ENCODE data around the gene ZBTB7A. TPM values are rescaled to one million over a fixed set of nuclear protein-coding genes. Genes with fewer than 3 reads are reported as not detected.

Gene ZBTB7A
- total and polyA plus RNA-seq, 2 of the 4 experiments (the other 2 are of a cell fraction) = 3.2 to 10.3 TPM

GRCh38 chr19:4071610-4072009 lies 4.9 kb upstream of the ZBTB7A start:
- Histone ChIP-seq H3K4me2 (ENCODE audit: low read depth, low read length) (no peak overlapping the region), H3K14ac (replicated peaks; ENCODE audit: low read depth, low read length) (no peak overlapping the region), H2AK9ac (replicated peaks; ENCODE audit: low read depth, low read length, poor library complexity) (no peak overlapping the region), H3K36me3 (ENCODE audit: control insufficient read depth, insufficient read depth, low read length) (no peaks in the 10 kb centered on the region), H2BK120ac (ENCODE audit: low read depth, low read length) (no peak overlapping the region), H3K9ac (ENCODE audit: low read depth, low read length) (no peak overlapping the region), H3K9me3 (ENCODE audit: control insufficient read depth, insufficient read depth, low read length) (no peaks in the 10 kb centered on the region), H3K18ac (ENCODE audit: low read depth, low read length) (no peak overlapping the region), H4K20me1 (ENCODE audit: insufficient read depth, low read length) (no peaks in the 10 kb centered on the region), H4K5ac (ENCODE audit: low read depth, low read length) (no peak overlapping the region), H2AFZ (replicated peaks; ENCODE audit: low read length, poor library complexity) (no peak overlapping the region), H2AK5ac (ENCODE audit: low read depth, low read length) (no peak overlapping the region), H3K4ac (ENCODE audit: low read depth, low read length) (no peak overlapping the region), H3K56ac (ENCODE audit: extremely low read depth, insufficient read depth, low read length) (no peak overlapping the region), H4K8ac (ENCODE audit: low read depth in 2 of 2, low read length in 2 of 2) (no peak overlapping the region), H2BK20ac (ENCODE audit: low read depth, low read length) (no peak overlapping the region), H3K79me1 (ENCODE audit: low read depth in 1 of 2, low read length in 2 of 2) (peaks cover 3% of the 10 kb centered on the region in 2 experiments; a peak in 1 of 4 replicates), H2BK5ac (ENCODE audit: low read depth, low read length, poor library complexity, severe bottlenecking) (no peak overlapping the region), H2BK15ac (ENCODE audit: low read depth, low read length) (no peak overlapping the region), H4K91ac (ENCODE audit: insufficient read depth, low read depth, low read length) (no peak overlapping the region), H3K4me3 (ENCODE audit: insufficient read depth, low read depth, low read length) (no peak overlapping the region), H3K9me1 (ENCODE audit: insufficient read depth, low read length) (peaks cover 3% of the 10 kb centered on the region), H3K4me1 (ENCODE audit: control insufficient read depth, insufficient read depth, low read length) (no peaks in the 10 kb centered on the region; the same call in 1 of the 2 replicates), H3K27ac (ENCODE audit: insufficient read depth, low read length) (no peak overlapping the region), H3K27me3 (ENCODE audit: control insufficient read depth, insufficient read depth, low read length) (no peaks in the 10 kb centered on the region), H3K23ac (ENCODE audit: low read depth, low read length) (no peak overlapping the region)
- WGBS, 2 experiments (ENCODE audit: extremely low coverage in 2 of 2, insufficient read length in 1 of 2) = 100% methylated on average over 2 of the region's 3 CpGs; no CpG with 5 or more reads in 1 of the 2 experiments
- no TSS peak for BruUV-seq (replicated peaks)
- TF ChIP-seq CHD1 (IDR thresholded peaks at IDR 0.05; ENCODE audit: low read depth, low read length) (no peak), POLR2A (IDR thresholded peaks at IDR 0.05; ENCODE audit: low read depth, low read length) (no peak), RAD21 (IDR thresholded peaks at IDR 0.05; ENCODE audit: low read length) (no peak), FOS (IDR thresholded peaks at IDR 0.05; ENCODE audit: low read depth, low read length) (no peak), RCOR1 (IDR thresholded peaks at IDR 0.05; ENCODE audit: insufficient replicate concordance, low read length) (no peak), MAFK (IDR thresholded peaks at IDR 0.05; ENCODE audit: low read depth, low read length) (no peak), CEBPB (IDR thresholded peaks at IDR 0.05; ENCODE audit: low read depth, low read length) (no peak), USF2 (IDR thresholded peaks at IDR 0.05; ENCODE audit: low read depth, low read length) (no peak), RFX5 (IDR thresholded peaks at IDR 0.05; ENCODE audit: low read depth, low read length) (no peak), MXI1 (IDR thresholded peaks at IDR 0.05; ENCODE audit: borderline replicate concordance, low read depth, low read length) (no peak), ELK1 (IDR thresholded peaks at IDR 0.05; ENCODE audit: borderline replicate concordance, low read depth, low read length) (no peak), SMC3 (IDR thresholded peaks at IDR 0.05; ENCODE audit: low read depth, low read length) (no peak), BHLHE40 (IDR thresholded peaks at IDR 0.05; ENCODE audit: low read depth, low read length) (no peak), NFE2L2 (IDR thresholded peaks at IDR 0.05; ENCODE audit: low read depth, low read length) (no peak), MAZ (IDR thresholded peaks at IDR 0.05; ENCODE audit: borderline replicate concordance, low read depth, low read length) (no peak), CTCF (conservative IDR thresholded peaks at IDR 0.05; ENCODE audit: low read depth, low read length) (no peak)
- POLR2A ChIA-PET (ENCODE audit: unreplicated experiment) = no interaction called here
- dilution Hi-C loops (cut with HindIII; ENCODE audit: low sequenced_read_pairs, unreplicated experiment) = no loop called here
- in situ Hi-C loops (cut with MboI; ENCODE audit: low sequenced_read_pairs) = no loop called here
- CTCF ChIA-PET = no interaction called here
- DNase-seq (no peak), ATAC-seq (ENCODE audit: low read depth) (no peak)
- intact Hi-C loops (cut with micrococcal nuclease) = loop anchor here (1.0 kb wide), 1 partner anchor 50 kb away; no protein-coding TSS in a partner anchor
